GOT3 (cell line): Measurements from ENCODE around the gene HOXA6.

Experiments used
- DNase-seq: peaks from one replicate; lab custom pipeline; 2025; ENCODE audit warnings: mixed read lengths; lab: John Stamatoyannopoulos, UW

The HOXA6 gene

GRCh38 chr7:27122077-27122910, 25.3 kb downstream of the HOXA6 start:
- no peak for DNase-seq

GRCh38 chr7:27121684-27122076, 25.9 kb downstream of the HOXA6 start:
- DNase-seq, result no peak

- no peak for DNase-seq
These were observed 28.1 kb downstream of the HOXA6 start for GRCh38 chr7:27119412-27119911.

GRCh38 chr7:27118580-27118979, 29.0 kb downstream of the HOXA6 start:
- DNase-seq, result no peak

GRCh38 chr7:27117887-27118491, 29.6 kb downstream of the HOXA6 start:
- no peak for DNase-seq

GRCh38 chr7:27116962-27117886, 30.4 kb downstream of the HOXA6 start:
- DNase-seq, result no peak

- no peak for DNase-seq
These were observed 31.3 kb downstream of the HOXA6 start for GRCh38 chr7:27116031-27116961.

- peak; percentile 70 for DNase-seq
These were observed 32.1 kb downstream of the HOXA6 start for GRCh38 chr7:27115221-27116026.

- DNase-seq, result no peak
These were observed 32.7 kb downstream of the HOXA6 start for GRCh38 chr7:27114881-27115220.

- DNase-seq, result no peak
These were observed 33.4 kb downstream of the HOXA6 start for GRCh38 chr7:27113991-27114769.

- no peak for DNase-seq
These were observed 34.3 kb downstream of the HOXA6 start for GRCh38 chr7:27112955-27113949.

GRCh38 chr7:27112361-27112760, 35.2 kb downstream of the HOXA6 start:
- no peak for DNase-seq

GRCh38 chr7:27111751-27112277, 35.8 kb downstream of the HOXA6 start:
- DNase-seq, result no peak

GRCh38 chr7:27111042-27111750, 36.4 kb downstream of the HOXA6 start:
- DNase-seq, result no peak

GRCh38 chr7:27110186-27111031, 37.2 kb downstream of the HOXA6 start:
- no peak for DNase-seq

- DNase-seq, result no peak
These were observed 37.9 kb downstream of the HOXA6 start for GRCh38 chr7:27109466-27110185.
